A673 (cell line): ENCODE measurements around the gene RNF148. TPM values are rescaled to one million over a fixed set of nuclear protein-coding genes. Genes with fewer than 3 reads are reported as not detected.
A peak's percentile ranks its signal among the peaks of the same experiment; 100 is the strongest.

Experiments
- BruUV-seq: library from RNA; stranded (reverse); fragments of 400-500 nt; replicated peaks from 2 replicates; lab custom pipeline; 2021; lab: Mats Ljungman, UMichigan
- CTCF ChIA-PET: fragments of 300-600 bp; sonication (Branson Sonifier 250); formaldehyde crosslinking; loops from one replicate; lab custom pipeline; 2022; ENCODE audit warnings: antibody characterized with exemption; lab: Charles Lee
- POLR2A ChIA-PET: fragments of 300-600 bp; sonication (Branson Sonifier 250); formaldehyde crosslinking; loops from one replicate; lab custom pipeline; 2022; ENCODE audit warnings: antibody characterized with exemption; ENCODE audit not compliant: low non-redundant PET; lab: Charles Lee
- DNase-seq: peaks from one replicate; pipeline ENCODE4 v3.0.0-alpha.2; 2015; ENCODE audit warnings: low spot score
- H3K27ac ChIP-seq: fragments of 200-600 bp; sonication (generic); 2 replicates; pipeline ENCODE4 v1.5.1; 2016; ENCODE audit warnings: mixed run types, low read depth, mild to moderate bottlenecking, mixed read lengths, antibody characterized with exemption, low read length; ENCODE audit not compliant: poor library complexity, severe bottlenecking
- H3K27me3 ChIP-seq: fragments of 200-600 bp; sonication (generic); replicated peaks from 2 replicates; pipeline ENCODE4 v1.6.1; 2017; ENCODE audit warnings: mixed run types, low read depth, mild to moderate bottlenecking, mixed read lengths, antibody characterized with exemption, low read length; ENCODE audit not compliant: insufficient read depth, poor library complexity
- H3K36me3 ChIP-seq: fragments of 200-600 bp; sonication (generic); 2 replicates; pipeline ENCODE4 v1.6.1; 2016; ENCODE audit warnings: mixed run types, mild to moderate bottlenecking, mixed read lengths, antibody characterized with exemption, low read length; ENCODE audit not compliant: insufficient read depth, poor library complexity, severe bottlenecking
- H3K4me1 ChIP-seq: fragments of 200-600 bp; sonication (generic); 2 replicates; pipeline ENCODE4 v1.6.1; 2017; ENCODE audit warnings: mixed run types, mild to moderate bottlenecking, mixed read lengths, antibody characterized with exemption, low read length; ENCODE audit not compliant: insufficient read depth, poor library complexity, severe bottlenecking
- H3K4me3 ChIP-seq: fragments of 200-600 bp; sonication (generic); 2 replicates; pipeline ENCODE4 v1.5.1; 2016; ENCODE audit warnings: low read depth, mixed run types, mild to moderate bottlenecking, mixed read lengths, low read length; ENCODE audit not compliant: poor library complexity, severe bottlenecking
- H3K9me3 ChIP-seq: fragments of 200-600 bp; sonication (generic); 2 replicates; pipeline ENCODE4 v1.6.1; 2016; ENCODE audit warnings: mixed run types, low read depth, mild to moderate bottlenecking, mixed read lengths, antibody characterized with exemption, low read length; ENCODE audit not compliant: poor library complexity, severe bottlenecking
- CTCF ChIP-seq: fragments of 300-800, 200-600 bp; sonication (generic); conservative IDR thresholded peaks from 2 replicates; pipeline ENCODE4 v1.5.1; 2017; ENCODE audit warnings: low read depth, mild to moderate bottlenecking, antibody characterized with exemption, low read length, moderate library complexity, mixed read lengths
- EZH2 ChIP-seq: fragments of 200-600 bp; sonication (generic); IDR thresholded peaks from 2 replicates; pipeline ENCODE4 v1.6.1; 2017; ENCODE audit warnings: borderline replicate concordance, low read depth, mild to moderate bottlenecking, mixed read lengths, antibody characterized with exemption, low read length; ENCODE audit not compliant: poor library complexity, severe bottlenecking
- intact Hi-C: fragments of 100-400 bp; cut with micrococcal nuclease; formaldehyde crosslinking; loops from one replicate; pipeline ENCODE4 v1.10.0; 2022; ENCODE audit not compliant: unreplicated experiment
- total RNA-seq: library from RNA; stranded (reverse); gene quantifications from 2 replicates; pipeline ENCODE4 v1.2.3, GENCODE V29; 2021

RNF148 gene
- total RNA-seq, 1 experiment from 2014 or later, result 5.4 TPM

- CTCF ChIA-PET, result no interaction called here
- no peak for TF ChIP-seq EZH2
- no peak for TF ChIP-seq CTCF
- BruUV-seq, result no TSS peak
Observed at GRCh38 chr7:122746948-122747347, 44.2 kb upstream of the RNF148 start.

DNA sequence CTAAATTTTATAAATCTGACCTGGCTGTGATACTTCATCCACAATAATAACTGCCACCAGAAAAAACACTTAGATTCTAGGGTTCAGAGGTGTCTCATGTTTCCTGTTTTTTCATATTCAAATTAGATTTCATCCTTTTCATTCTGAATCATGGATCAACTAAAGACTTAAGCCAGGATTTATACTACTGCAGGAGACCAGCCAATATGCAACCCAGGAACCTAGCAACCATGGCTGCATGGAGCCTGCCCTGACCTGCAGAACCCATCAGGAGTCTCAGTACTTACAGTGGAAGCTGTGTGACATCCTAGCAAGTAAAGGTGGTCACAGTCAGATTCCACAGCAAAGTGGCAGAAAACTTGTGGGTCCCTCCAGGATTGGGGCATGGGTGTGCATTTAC is 40.5 kb upstream of the RNF148 start:
- no peaks in the 10 kb centered on the region for H3K36me3 ChIP-seq
- DNase-seq, result peak; percentile 71
- no peak overlapping the region for H3K27ac ChIP-seq
- CTCF ChIA-PET, result no interaction called here
- no TSS peak for BruUV-seq
- POLR2A ChIA-PET, result no interaction called here
- intact Hi-C loops, result no loop called here
- H3K27me3 ChIP-seq, result no peaks in the 10 kb centered on the region
- H3K4me3 ChIP-seq, result no peak overlapping the region
- no peaks in the 10 kb centered on the region for H3K9me3 ChIP-seq
- TF ChIP-seq EZH2 (no peak), CTCF (no peak)
- H3K4me1 ChIP-seq, result peaks cover 41% of the 10 kb centered on the region

More at GRCh38 chr7:122746948-122747347, 44.2 kb upstream of the RNF148 start:
- Histone ChIP-seq H3K4me1 (peaks cover 38% of the 10 kb centered on the region), H3K4me3 (no peak overlapping the region), H3K9me3 (no peaks in the 10 kb centered on the region), H3K27me3 (no peaks in the 10 kb centered on the region), H3K36me3 (no peaks in the 10 kb centered on the region), H3K27ac (no peak overlapping the region)
- intact Hi-C loops, result no loop called here
- no peak for DNase-seq
- POLR2A ChIA-PET, result no interaction called here

DNA sequence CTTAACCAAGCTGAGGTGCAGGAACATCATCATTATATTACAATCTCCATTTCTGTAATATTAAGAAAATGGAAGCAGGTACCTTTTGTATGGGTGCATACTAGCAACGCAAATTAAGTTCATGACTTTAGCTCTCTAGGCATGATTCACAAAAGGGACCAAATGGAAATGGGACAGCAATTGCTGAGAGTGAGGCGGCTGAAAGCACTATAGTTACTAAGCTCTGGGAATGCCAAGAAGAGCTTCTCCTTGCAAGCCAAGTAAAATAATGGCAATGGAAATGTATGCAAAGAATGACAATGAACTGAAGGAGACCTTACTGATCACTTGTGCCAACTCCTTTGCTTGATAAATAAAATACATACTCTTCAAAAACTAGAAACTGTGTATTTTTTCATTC is 36.2 kb upstream of the RNF148 start:
- ChIA-PET CTCF (interaction anchor here (0.6 kb wide), 1 partner anchor 105 kb away, joined by 3 read pairs; no protein-coding TSS in a partner anchor), POLR2A (interaction anchor here (0.7 kb wide), 1 partner anchor 69 kb away, joined by 3 read pairs; no protein-coding TSS in a partner anchor)
- no peaks in the 10 kb centered on the region for H3K36me3 ChIP-seq
- no peaks in the 10 kb centered on the region for H3K27me3 ChIP-seq
- no TSS peak for BruUV-seq
- intact Hi-C loops, result no loop called here
- H3K27ac ChIP-seq, result no peak overlapping the region
- TF ChIP-seq CTCF, result no peak
- no peak for TF ChIP-seq EZH2
- no peak overlapping the region for H3K4me3 ChIP-seq
- peaks cover 45% of the 10 kb centered on the region for H3K4me1 ChIP-seq
- DNase-seq, result no peak
- H3K9me3 ChIP-seq, result no peaks in the 10 kb centered on the region
